Measurements from ENCODE around the gene TMEM61.
A peak's percentile ranks its signal among the peaks of the same experiment; 100 is the strongest.

TMEM61 gene

GRCh38 chr1:54987427-54987826 is 7.0 kb downstream of the TMEM61 start:
- DNase-seq, result peak; percentile 32

- DNase-seq, result no peak
Measured at GRCh38 chr1:54987919-54988705, 7.7 kb downstream of the TMEM61 start.

GRCh38 chr1:54988975-54989374 is 8.5 kb downstream of the TMEM61 start:
- DNase-seq, result no peak

- peak; percentile 95 for DNase-seq
Measured at GRCh38 chr1:54989473-54989872, 9.0 kb downstream of the TMEM61 start.

- no peak for DNase-seq
Measured at GRCh38 chr1:54989968-54990810, 9.8 kb downstream of the TMEM61 start.

- no peak for DNase-seq
Measured at GRCh38 chr1:54990916-54991315, 10.5 kb downstream of the TMEM61 start.

GRCh38 chr1:54991939-54992338 is 11.5 kb downstream of the TMEM61 start:
- no peak for DNase-seq

GRCh38 chr1:54993140-54993539 is 12.7 kb downstream of the TMEM61 start:
- DNase-seq, result no peak

- DNase-seq, result no peak
Measured at GRCh38 chr1:54994355-54994990, 14.0 kb downstream of the TMEM61 start.

- DNase-seq, result no peak
Measured at GRCh38 chr1:54995013-54995760, 14.8 kb downstream of the TMEM61 start.

GRCh38 chr1:54995835-54996234 is 15.4 kb downstream of the TMEM61 start:
- DNase-seq, result no peak

- peak; percentile 8 for DNase-seq
Measured at GRCh38 chr1:54996359-54996868, 16.0 kb downstream of the TMEM61 start.

- DNase-seq, result no peak
Measured at GRCh38 chr1:54996869-54997710, 16.7 kb downstream of the TMEM61 start.

GRCh38 chr1:54997711-54997986 is 17.2 kb downstream of the TMEM61 start:
- no peak for DNase-seq

- no peak for DNase-seq
Measured at GRCh38 chr1:54998100-54998499, 17.7 kb downstream of the TMEM61 start.

GRCh38 chr1:54998677-54999076 is 18.2 kb downstream of the TMEM61 start, which contains the start of gene BSND:
BSND (plus strand) TSS chr1:54998933; CDS start chr1:54999187, 254 bp downstream.
- peak; percentile 13 for DNase-seq

- DNase-seq, result no peak
Measured at GRCh38 chr1:55000110-55001085, 20.0 kb downstream of the TMEM61 start.

- DNase-seq, result no peak
Measured at GRCh38 chr1:55001311-55001710, 20.9 kb downstream of the TMEM61 start.

- no peak for DNase-seq
Measured at GRCh38 chr1:55002686-55003085, 22.3 kb downstream of the TMEM61 start.

- DNase-seq, result no peak
Measured at GRCh38 chr1:55005351-55006140, 25.1 kb downstream of the TMEM61 start.
